Measurements from ENCODE around the gene ENTREP1. TPM values are rescaled to one million over a fixed set of nuclear protein-coding genes. Genes with fewer than 3 reads are reported as not detected.

The ENTREP1 gene
- total RNA-seq, 1 donor from 2014 or later: 1.8 TPM

- Histone ChIP-seq H3K79me2 (ENCODE audit: low read depth) (no peaks in the 10 kb centered on the region), H3K4me3 (no peak overlapping the region), H3K4me1 (peaks cover 17% of the 10 kb centered on the region), H4K20me1 (ENCODE audit: low read depth) (no peaks in the 10 kb centered on the region), H3F3A (ENCODE audit: low read depth) (peaks cover 22% of the 10 kb centered on the region), H2AFZ (replicated peaks) (no peak overlapping the region), H3K36me3 (no peaks in the 10 kb centered on the region), H3K9ac (no peak overlapping the region), H3K4me2 (no peak overlapping the region), H3K27ac (no peak overlapping the region), H3K9me3 (ENCODE audit: low read depth) (no peaks in the 10 kb centered on the region), H3K27me3 (no peaks in the 10 kb centered on the region)
- no peak for DNase-seq (ENCODE audit: low spot score)
- Mint-ChIP-seq H3K9me3 (peaks cover 26% of the 10 kb centered on the region), H3K4me1 (peaks cover 15% of the 10 kb centered on the region), H3K27me3 (ENCODE audit: insufficient read depth, low read depth) (peaks cover 3% of the 10 kb centered on the region), H3K4me3 (no peak overlapping the region), H3K27ac (no peak overlapping the region), H3K36me3 (peaks cover 10% of the 10 kb centered on the region)
- no peak for TF ChIP-seq EZH2phosphoT487 (IDR thresholded peaks at IDR 0.05)
- no peak for TF ChIP-seq EZH2 (IDR thresholded peaks at IDR 0.05)
- TF ChIP-seq CTCF (IDR thresholded peaks at IDR 0.05): no peak
These were observed 45.3 kb upstream of the ENTREP1 start for GRCh38 chr9:69279733-69280132.

DNA sequence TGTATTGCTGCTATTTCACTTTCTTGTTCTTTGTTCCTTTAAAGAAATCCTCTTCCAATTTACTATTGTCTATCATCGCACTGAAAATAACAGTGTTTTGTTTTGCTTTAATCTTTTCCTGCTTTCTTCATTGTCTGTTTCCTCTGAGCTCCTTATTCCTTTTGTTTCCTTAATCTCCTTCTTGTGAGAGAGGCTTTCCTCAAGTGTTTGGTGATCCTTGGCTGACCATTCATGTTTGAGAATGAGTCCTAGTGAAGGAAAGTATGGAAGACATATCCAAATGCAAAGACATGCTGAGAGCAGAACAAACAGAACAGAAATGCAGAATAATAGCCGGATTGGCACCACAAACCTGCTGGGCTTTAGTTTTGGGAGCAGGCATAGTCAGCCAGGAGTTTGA lies 42.0 kb upstream of the ENTREP1 start:
- H3F3A ChIP-seq (ENCODE audit: low read depth): peaks cover 22% of the 10 kb centered on the region
- TF ChIP-seq EZH2phosphoT487 (IDR thresholded peaks at IDR 0.05) (peak; percentile 95), CTCF (IDR thresholded peaks at IDR 0.05) (no peak)
- Mint-ChIP-seq H3K9me3 (peaks cover 27% of the 10 kb centered on the region), H3K4me1 (peaks cover 15% of the 10 kb centered on the region), H3K4me3 (no peak overlapping the region), H3K27ac (no peak overlapping the region), H3K27me3 (ENCODE audit: insufficient read depth, low read depth) (peaks cover 3% of the 10 kb centered on the region), H3K36me3 (peaks cover 12% of the 10 kb centered on the region)
- peak overlapping the region; percentile 67 for H3K4me2 ChIP-seq
- H4K20me1 ChIP-seq (ENCODE audit: low read depth): no peaks in the 10 kb centered on the region
- no peak overlapping the region for H2AFZ ChIP-seq (replicated peaks)
- no peak overlapping the region for H3K9ac ChIP-seq
- DNase-seq (ENCODE audit: low spot score): peak; percentile 88
- no peaks in the 10 kb centered on the region for H3K9me3 ChIP-seq (ENCODE audit: low read depth)
- H3K27me3 ChIP-seq: no peaks in the 10 kb centered on the region
- no peaks in the 10 kb centered on the region for H3K36me3 ChIP-seq
- H3K27ac ChIP-seq: peak overlapping the region; percentile 62
- H3K4me1 ChIP-seq: peaks cover 17% of the 10 kb centered on the region
- H3K79me2 ChIP-seq (ENCODE audit: low read depth): no peaks in the 10 kb centered on the region
- peak overlapping the region; percentile 19 for H3K4me3 ChIP-seq

GRCh38 chr9:69292078-69292477 lies 32.9 kb upstream of the ENTREP1 start:
- no peaks in the 10 kb centered on the region for H3K4me1 Mint-ChIP-seq
- H3K27ac Mint-ChIP-seq: no peak overlapping the region
- Histone ChIP-seq H3K27me3 (no peaks in the 10 kb centered on the region), H3K9me3 (ENCODE audit: low read depth) (no peaks in the 10 kb centered on the region), H3K4me1 (no peaks in the 10 kb centered on the region), H2AFZ (replicated peaks) (no peak overlapping the region), H3K79me2 (ENCODE audit: low read depth) (no peaks in the 10 kb centered on the region), H4K20me1 (ENCODE audit: low read depth) (no peaks in the 10 kb centered on the region), H3K4me3 (no peak overlapping the region), H3K27ac (no peak overlapping the region), H3K36me3 (no peaks in the 10 kb centered on the region), H3F3A (ENCODE audit: low read depth) (no peaks in the 10 kb centered on the region), H3K9ac (no peak overlapping the region), H3K4me2 (no peak overlapping the region)
- no peaks in the 10 kb centered on the region for H3K36me3 Mint-ChIP-seq
- no peak for TF ChIP-seq EZH2 (IDR thresholded peaks at IDR 0.05)
- no peak for TF ChIP-seq EZH2phosphoT487 (IDR thresholded peaks at IDR 0.05)
- no peak for TF ChIP-seq CTCF (IDR thresholded peaks at IDR 0.05)
- peaks cover 6% of the 10 kb centered on the region for H3K9me3 Mint-ChIP-seq
- no peak overlapping the region for H3K4me3 Mint-ChIP-seq
- DNase-seq (ENCODE audit: low spot score): no peak
- H3K27me3 Mint-ChIP-seq (ENCODE audit: insufficient read depth, low read depth): peaks cover 2% of the 10 kb centered on the region

Data from neural progenitor cell (in vitro differentiated cells).